ENCODE results near the gene DIO3.
"Not testable (repeated sequence)": the region's sequence is repeated elsewhere in the genome, so short reads cannot be mapped to it uniquely, and the experiment has no call there.

The DIO3 gene

GRCh38 chr14:101546706-101547105 is 14.6 kb upstream of the DIO3 start:
- Histone ChIP-seq H3K27ac (ENCODE audit: low read length) (no peak overlapping the region), H3K4me3 (ENCODE audit: low read length) (no peak overlapping the region), H3K27me3 (ENCODE audit: insufficient read depth, low read length) (no peaks in the 10 kb centered on the region), H3K9ac (ENCODE audit: low read depth, low read length) (no peak overlapping the region), H3K4me1 (ENCODE audit: insufficient read depth, low read length) (no peaks in the 10 kb centered on the region), H3K36me3 (ENCODE audit: insufficient read depth, low read depth, low read length) (no peaks in the 10 kb centered on the region), H3K9me3 (ENCODE audit: insufficient read depth, low read depth, low read length) (0 out of 2 replicates have a peak, but pooled peaks cover 7% of the 10 kb centered on the region)

GRCh38 chr14:101547107-101547738 is 14.1 kb upstream of the DIO3 start:
- no peak overlapping the region for H3K27ac ChIP-seq (ENCODE audit: low read length)

GRCh38 chr14:101547961-101548669 is 13.2 kb upstream of the DIO3 start:
- Histone ChIP-seq H3K36me3 (ENCODE audit: insufficient read depth, low read depth, low read length) (no peaks in the 10 kb centered on the region), H3K27ac (ENCODE audit: low read length) (no peak overlapping the region), H3K9ac (ENCODE audit: low read depth, low read length) (no peak overlapping the region), H3K4me3 (ENCODE audit: low read length) (no peak overlapping the region), H3K27me3 (ENCODE audit: insufficient read depth, low read length) (no peaks in the 10 kb centered on the region), H3K4me1 (ENCODE audit: insufficient read depth, low read length) (no peaks in the 10 kb centered on the region), H3K9me3 (ENCODE audit: insufficient read depth, low read depth, low read length) (0 out of 2 replicates have a peak, but pooled peaks cover 7% of the 10 kb centered on the region)

More at GRCh38 chr14:101547107-101547738, 14.1 kb upstream of the DIO3 start:
- H3K27me3 ChIP-seq (ENCODE audit: insufficient read depth, low read length): no peaks in the 10 kb centered on the region
- H3K36me3 ChIP-seq (ENCODE audit: insufficient read depth, low read depth, low read length): no peaks in the 10 kb centered on the region
- H3K9me3 ChIP-seq (ENCODE audit: insufficient read depth, low read depth, low read length): 0 out of 2 replicates have a peak, but pooled peaks cover 7% of the 10 kb centered on the region
- H3K4me3 ChIP-seq (ENCODE audit: low read length): no peak overlapping the region
- no peaks in the 10 kb centered on the region for H3K4me1 ChIP-seq (ENCODE audit: insufficient read depth, low read length)
- no peak overlapping the region for H3K9ac ChIP-seq (ENCODE audit: low read depth, low read length)

GRCh38 chr14:101548710-101549109 is 12.6 kb upstream of the DIO3 start:
- Histone ChIP-seq H3K9me3 (ENCODE audit: insufficient read depth, low read depth, low read length) (0 out of 2 replicates have a peak, but pooled peaks cover 6% of the 10 kb centered on the region), H3K27me3 (ENCODE audit: insufficient read depth, low read length) (no peaks in the 10 kb centered on the region), H3K36me3 (ENCODE audit: insufficient read depth, low read depth, low read length) (no peaks in the 10 kb centered on the region), H3K9ac (ENCODE audit: low read depth, low read length) (no peak overlapping the region), H3K27ac (ENCODE audit: low read length) (no peak overlapping the region), H3K4me3 (ENCODE audit: low read length) (no peak overlapping the region), H3K4me1 (ENCODE audit: insufficient read depth, low read length) (no peaks in the 10 kb centered on the region)

GRCh38 chr14:101549154-101549553 is 12.1 kb upstream of the DIO3 start:
- Histone ChIP-seq H3K27ac (ENCODE audit: low read length) (no peak overlapping the region), H3K36me3 (ENCODE audit: insufficient read depth, low read depth, low read length) (no peaks in the 10 kb centered on the region), H3K9me3 (ENCODE audit: insufficient read depth, low read depth, low read length) (0 out of 2 replicates have a peak, but pooled peaks cover 1% of the 10 kb centered on the region), H3K27me3 (ENCODE audit: insufficient read depth, low read length) (no peaks in the 10 kb centered on the region), H3K4me3 (ENCODE audit: low read length) (no peak overlapping the region), H3K9ac (ENCODE audit: low read depth, low read length) (no peak overlapping the region), H3K4me1 (ENCODE audit: insufficient read depth, low read length) (no peaks in the 10 kb centered on the region)

- H3K4me3 ChIP-seq (ENCODE audit: low read length); H3K27ac ChIP-seq (ENCODE audit: low read length); H3K36me3 ChIP-seq (ENCODE audit: insufficient read depth, low read depth, low read length); H3K9me3 ChIP-seq (ENCODE audit: insufficient read depth, low read depth, low read length); H3K27me3 ChIP-seq (ENCODE audit: insufficient read depth, low read length); H3K9ac ChIP-seq (ENCODE audit: low read depth, low read length); H3K4me1 ChIP-seq (ENCODE audit: insufficient read depth, low read length): not testable (repeated sequence)
Measured at GRCh38 chr14:101550202-101550912, 10.9 kb upstream of the DIO3 start.

GRCh38 chr14:101551729-101552595 is 9.3 kb upstream of the DIO3 start:
- Histone ChIP-seq H3K27ac (ENCODE audit: low read length) (no peak overlapping the region), H3K36me3 (ENCODE audit: insufficient read depth, low read depth, low read length) (no peaks in the 10 kb centered on the region), H3K27me3 (ENCODE audit: insufficient read depth, low read length) (peaks cover 17% of the 10 kb centered on the region), H3K4me3 (ENCODE audit: low read length) (no peak overlapping the region), H3K4me1 (ENCODE audit: insufficient read depth, low read length) (no peaks in the 10 kb centered on the region), H3K9ac (ENCODE audit: low read depth, low read length) (no peak overlapping the region), H3K9me3 (ENCODE audit: insufficient read depth, low read depth, low read length) (no peaks in the 10 kb centered on the region)

GRCh38 chr14:101552786-101553231 is 8.5 kb upstream of the DIO3 start:
- Histone ChIP-seq H3K36me3 (ENCODE audit: insufficient read depth, low read depth, low read length) (no peaks in the 10 kb centered on the region), H3K4me1 (ENCODE audit: insufficient read depth, low read length) (no peaks in the 10 kb centered on the region), H3K27me3 (ENCODE audit: insufficient read depth, low read length) (peaks cover 25% of the 10 kb centered on the region), H3K4me3 (ENCODE audit: low read length) (no peak overlapping the region), H3K9me3 (ENCODE audit: insufficient read depth, low read depth, low read length) (no peaks in the 10 kb centered on the region), H3K9ac (ENCODE audit: low read depth, low read length) (no peak overlapping the region), H3K27ac (ENCODE audit: low read length) (no peak overlapping the region)

- no peak overlapping the region for H3K4me3 ChIP-seq (ENCODE audit: low read length)
- no peaks in the 10 kb centered on the region for H3K36me3 ChIP-seq (ENCODE audit: insufficient read depth, low read depth, low read length)
- H3K4me1 ChIP-seq (ENCODE audit: insufficient read depth, low read length): no peaks in the 10 kb centered on the region
- no peaks in the 10 kb centered on the region for H3K9me3 ChIP-seq (ENCODE audit: insufficient read depth, low read depth, low read length)
- H3K9ac ChIP-seq (ENCODE audit: low read depth, low read length): no peak overlapping the region
- peaks cover 31% of the 10 kb centered on the region for H3K27me3 ChIP-seq (ENCODE audit: insufficient read depth, low read length)
- H3K27ac ChIP-seq (ENCODE audit: low read length): no peak overlapping the region
Measured at GRCh38 chr14:101553393-101553792, 7.9 kb upstream of the DIO3 start.

- H3K36me3 ChIP-seq (ENCODE audit: insufficient read depth, low read depth, low read length): no peaks in the 10 kb centered on the region
- no peak overlapping the region for H3K27ac ChIP-seq (ENCODE audit: low read length)
- H3K27me3 ChIP-seq (ENCODE audit: insufficient read depth, low read length): peaks cover 36% of the 10 kb centered on the region
- no peak overlapping the region for H3K4me3 ChIP-seq (ENCODE audit: low read length)
- no peak overlapping the region for H3K9ac ChIP-seq (ENCODE audit: low read depth, low read length)
- H3K9me3 ChIP-seq (ENCODE audit: insufficient read depth, low read depth, low read length): no peaks in the 10 kb centered on the region
- H3K4me1 ChIP-seq (ENCODE audit: insufficient read depth, low read length): no peaks in the 10 kb centered on the region
Measured at GRCh38 chr14:101553931-101554330, 7.4 kb upstream of the DIO3 start.

GRCh38 chr14:101554991-101555668 is 6.2 kb upstream of the DIO3 start:
- no peaks in the 10 kb centered on the region for H3K4me1 ChIP-seq (ENCODE audit: insufficient read depth, low read length)
- peaks cover 48% of the 10 kb centered on the region for H3K27me3 ChIP-seq (ENCODE audit: insufficient read depth, low read length)
- no peak overlapping the region for H3K9ac ChIP-seq (ENCODE audit: low read depth, low read length)
- H3K9me3 ChIP-seq (ENCODE audit: insufficient read depth, low read depth, low read length): no peaks in the 10 kb centered on the region
- H3K4me3 ChIP-seq (ENCODE audit: low read length): no peak overlapping the region
- H3K27ac ChIP-seq (ENCODE audit: low read length): no peak overlapping the region
- H3K36me3 ChIP-seq (ENCODE audit: insufficient read depth, low read depth, low read length): no peaks in the 10 kb centered on the region
